K562 (cell line): ENCODE measurements around the gene PABPC1L2A. TPM values are rescaled to one million over a fixed set of nuclear protein-coding genes. Genes with fewer than 3 reads are reported as not detected.

Experiments used
- ATAC-seq: fragments of 200-7000 bp; cut with Tn5 transposase; 3 replicates; pipeline ENCODE4 v1.9.1; 2020; ENCODE audit warnings: moderate library complexity
- BruUV-seq: library from RNA; stranded (reverse); fragments of 400-500 nt; replicated peaks from 2 replicates; lab custom pipeline; 2021; lab: Mats Ljungman, UMichigan
- CTCF ChIA-PET: fragments of 300-600 bp; formaldehyde crosslinking; extraction: SDS; loops from one replicate; lab custom pipeline; 2021; ENCODE audit warnings: low intra/inter-chr PET ratio; lab: Yijun Ruan, JAX
- POLR2A ChIA-PET: fragments of 300-600, 350-650 bp; sonication (Branson Sonifier 250); formaldehyde crosslinking; extraction: SDS; loops from one replicate; lab custom pipeline; 2021; ENCODE audit warnings: antibody characterized with exemption, inconsistent platforms; lab: Yijun Ruan, JAX
- DNase-seq, 4 experiments: peaks; one replicate each; pipeline versions ENCODE4 v3.0.0 to v3.0.0-alpha.2; 2011 to 2018; ENCODE audit warnings: low spot score in 3 of 4, mixed read lengths in 3 of 4; ENCODE audit errors: extremely low read depth in 1 of 4
- FAIRE-seq: peaks from 2 replicates; lab custom pipeline; 2011; peaks lifted over from hg19 to GRCh38; lab: Jason Lieb, UNC
- H2AFZ ChIP-seq: 2 replicates; pipeline ENCODE4 v1.6.0; 2011; ENCODE audit warnings: low read depth, low read length, control low read depth, inconsistent platforms
- H3K27ac ChIP-seq: fragments of 200-600 bp; 3 replicates; pipeline ENCODE4 v1.8.0; 2011; ENCODE audit warnings: low read depth, mild to moderate bottlenecking, control low read depth, inconsistent platforms, low read length, moderate library complexity, mixed read lengths; ENCODE audit errors: extremely low read depth
- H3K27me3 ChIP-seq, 2 experiments: fragments of 300-600 bp in 1 of 2; 2 replicates in 1 of 2; 3 replicates in 1 of 2; pipeline versions ENCODE4 v1.6.0 to v1.8.0; 2011; ENCODE audit warnings: inconsistent platforms in 2 of 2, low read length in 2 of 2, mild to moderate bottlenecking in 1 of 2, mixed read lengths in 1 of 2, moderate library complexity in 1 of 2; ENCODE audit not compliant: control insufficient read depth in 2 of 2, insufficient read depth in 2 of 2
- H3K36me3 ChIP-seq: fragments of 300-600 bp; 3 replicates; pipeline ENCODE4 v1.8.0; 2011; ENCODE audit warnings: mild to moderate bottlenecking, low read length, inconsistent platforms; ENCODE audit not compliant: control insufficient read depth, insufficient read depth
- H3K4me1 ChIP-seq, 2 experiments: fragments of 200-600 bp in 1 of 2; replicated peaks in 1 of 2; 2 replicates in 1 of 2; 3 replicates in 1 of 2; pipeline versions ENCODE4 v1.5.1 to v1.8.0; 2011; ENCODE audit warnings: inconsistent platforms in 2 of 2, low read length in 2 of 2, mild to moderate bottlenecking in 1 of 2, mixed read lengths in 1 of 2, moderate library complexity in 1 of 2; ENCODE audit not compliant: control insufficient read depth in 2 of 2, insufficient read depth in 2 of 2
- H3K4me2 ChIP-seq: 2 replicates; pipeline ENCODE4 v1.6.1; 2011; ENCODE audit warnings: low read length, control low read depth, inconsistent platforms, mixed read lengths; ENCODE audit not compliant: insufficient read depth
- H3K4me3 ChIP-seq: fragments of 200-600 bp; sonication (generic), shearing (Covaris generic); 2 replicates; pipeline ENCODE4 v1.5.1; 2016; ENCODE audit warnings: control low read depth, inconsistent platforms
- H3K79me2 ChIP-seq: fragments of 200-600 bp; 3 replicates; pipeline ENCODE4 v1.8.0; 2011; ENCODE audit warnings: low read length, inconsistent platforms; ENCODE audit not compliant: control insufficient read depth, insufficient read depth
- H3K9ac ChIP-seq, 2 experiments: 2 replicates each; pipeline versions ENCODE4 v1.6.0 to v1.6.1; 2011; ENCODE audit warnings: low read depth in 2 of 2, low read length in 2 of 2, control low read depth in 1 of 2, inconsistent platforms in 1 of 2, mild to moderate bottlenecking in 1 of 2, mixed read lengths in 1 of 2; ENCODE audit not compliant: insufficient read depth in 1 of 2
- H3K9me1 ChIP-seq: one replicate; pipeline ENCODE4 v1.6.0; 2011; ENCODE audit warnings: inconsistent platforms, mild to moderate bottlenecking, low read length, moderate library complexity; ENCODE audit not compliant: control insufficient read depth, insufficient read depth
- H3K9me3 ChIP-seq: replicated peaks from 2 replicates; pipeline ENCODE4 v1.5.1; 2011; ENCODE audit warnings: low read depth, low read length, inconsistent platforms; ENCODE audit not compliant: control insufficient read depth, insufficient read depth
- H4K20me1 ChIP-seq: replicated peaks from 2 replicates; pipeline ENCODE4 v1.6.1; 2011; ENCODE audit warnings: low read length, inconsistent platforms, mixed read lengths; ENCODE audit not compliant: control insufficient read depth, insufficient read depth
- CCNT2 ChIP-seq: IDR thresholded peaks from 2 replicates; pipeline ENCODE4 v1.6.1; 2011; ENCODE audit warnings: borderline replicate concordance, low read depth, mild to moderate bottlenecking, moderate library complexity, mixed read lengths, low read length; ENCODE audit not compliant: insufficient read length; ENCODE audit errors: extremely low read depth
- GTF2E2 ChIP-seq: fragments of 200-800 bp; sonication (Bioruptor generic); IDR thresholded peaks from 2 replicates; pipeline ENCODE4 v1.6.1; 2016; ENCODE audit warnings: missing genetic modification characterization, missing compliant biosample characterization
- KDM5B ChIP-seq: fragments of 200-600 bp; sonication (generic); IDR thresholded peaks from 2 replicates; pipeline ENCODE4 v1.6.1; 2012; ENCODE audit warnings: low read depth, mild to moderate bottlenecking, moderate library complexity, low read length, control low read depth, inconsistent platforms; ENCODE audit not compliant: insufficient replicate concordance
- LARP7 ChIP-seq: fragments of 450-650 bp; IDR thresholded peaks from 2 replicates; pipeline ENCODE4 v1.6.1; 2016
- MEF2D ChIP-seq: conservative IDR thresholded peaks from 2 replicates; pipeline ENCODE4 v1.6.1; 2016; ENCODE audit warnings: low read depth, missing genetic modification characterization, missing compliant biosample characterization
- MTA2 ChIP-seq: fragments of 450-650 bp; IDR thresholded peaks from 2 replicates; pipeline ENCODE4 v1.6.1; 2016; ENCODE audit warnings: low read depth
- MTA3 ChIP-seq: fragments of 450-650 bp; formaldehyde crosslinking; IDR thresholded peaks from 2 replicates; pipeline ENCODE4 v1.6.1; 2017; ENCODE audit warnings: mild to moderate bottlenecking, borderline replicate concordance
- SNRNP70 ChIP-seq: fragments of 200-400 bp; formaldehyde crosslinking; optimal IDR thresholded peaks from 2 replicates; pipeline ENCODE3; 2017; ENCODE audit warnings: low read depth, low read length
- TSC22D4 ChIP-seq: fragments of 450-650 bp; IDR thresholded peaks from 2 replicates; pipeline ENCODE4 v1.6.1; 2016; ENCODE audit warnings: missing genetic modification characterization, missing biosample characterization, control low read depth
- ZFP1 ChIP-seq: fragments of 450-650 bp; formaldehyde crosslinking; IDR thresholded peaks from 2 replicates; pipeline ENCODE4 v1.4.0; 2020; ENCODE audit warnings: mild to moderate bottlenecking, mixed read lengths
- ZFP30 ChIP-seq: fragments of 250-450 bp; sonication (Bioruptor Pico); IDR thresholded peaks from 2 replicates; pipeline ENCODE4 v1.8.0; 2022; ENCODE audit warnings: moderate library complexity, mild to moderate bottlenecking, inconsistent platforms, borderline replicate concordance
- ZNF143 ChIP-seq: sonication (generic); formaldehyde crosslinking; IDR thresholded peaks from 2 replicates; pipeline ENCODE4 v1.9.0; 2022; ENCODE audit warnings: mild to moderate bottlenecking, missing genetic modification reagents
- ZNF408 ChIP-seq: fragments of 250-450 bp; sonication (Bioruptor Pico); IDR thresholded peaks from 2 replicates; pipeline ENCODE4 v1.4.0; 2020; ENCODE audit warnings: low read depth, mild to moderate bottlenecking, moderate library complexity
- ZNF668 ChIP-seq: fragments of 250-450 bp; sonication (Bioruptor Pico); IDR thresholded peaks from 2 replicates; pipeline ENCODE4 v1.8.0; 2022; ENCODE audit warnings: mild to moderate bottlenecking, inconsistent platforms
- WGBS: fragments of 100-300 bp; shearing (Covaris generic); methylation state at CpG from one replicate; pipeline ENCODE4 v1.1.6; 2016; ENCODE audit warnings: low coverage, mixed read lengths; ENCODE audit not compliant: insufficient coverage; ENCODE audit errors: missing lambda C conversion rate; 5-methylcytosine and 5-hydroxymethylcytosine counted together
- in situ Hi-C: fragments of 300-500 bp; cut with MboI; formaldehyde crosslinking; loops from 4 replicates; pipeline ENCODE4 v1.15.0; 2018; ENCODE audit warnings: inconsistent platforms, mixed read lengths
- intact Hi-C: fragments of 100-400 bp; cut with micrococcal nuclease; formaldehyde crosslinking; loops from 2 replicates; pipeline ENCODE4 v1.14.2; 2022
- polyA plus RNA-seq, 8 experiments: library from polyadenylated mRNA; depleted of rRNA in 4 of 8; stranded (reverse) in 5 of 8; unstranded in 3 of 8; fragments of >200 nt; fragmentation: Nextera tagmentation in 2 of 8; fragmentation: Illumina TruSeq in 1 of 8; extraction: Ambion mirVana in 2 of 8; extraction: Trizol in 1 of 8; gene quantifications; 2 replicates each; pipeline versions ENCODE4 v1.2.1 to v1.2.3, GENCODE V29; 2011 to 2014; ENCODE audit warnings: inconsistent platforms in 1 of 8, missing spikeins in 1 of 8
- total RNA-seq, 7 experiments: library from RNA; depleted of rRNA in 6 of 7; stranded (reverse); fragments of >200 nt in 6 of 7; fragmentation: Illumina TruSeq in 2 of 7; extraction: Trizol in 2 of 7; gene quantifications; 2 replicates each; pipeline versions ENCODE4 v1.2.1 to v1.2.3, GENCODE V29; 2011 to 2021; ENCODE audit warnings: low replicate concordance in 1 of 7
- TF ChIP-seq, protein P1 (sequence below): fragments of 450-650 bp; IDR thresholded peaks from 2 replicates; pipeline ENCODE4 v1.6.1; 2016
- TF ChIP-seq, protein P2 (sequence below), 2 experiments: IDR thresholded peaks in 1 of 2; conservative IDR thresholded peaks in 1 of 2; 2 replicates each; pipeline ENCODE4 v1.6.1; 2016; ENCODE audit warnings: low read depth in 2 of 2, mild to moderate bottlenecking in 1 of 2, missing compliant biosample characterization in 1 of 2, missing genetic modification characterization in 1 of 2, moderate library complexity in 1 of 2
- TF ChIP-seq, protein P3 (sequence below): fragments of 450-650 bp; IDR thresholded peaks from 2 replicates; pipeline ENCODE4 v1.7.0; 2016; ENCODE audit warnings: borderline replicate concordance

PABPC1L2A gene
- total and polyA plus RNA-seq, 9 of the 15 experiments (the other 6 are each of a cell fraction or from before 2014, with no cell fraction given), result not detected

DNA sequence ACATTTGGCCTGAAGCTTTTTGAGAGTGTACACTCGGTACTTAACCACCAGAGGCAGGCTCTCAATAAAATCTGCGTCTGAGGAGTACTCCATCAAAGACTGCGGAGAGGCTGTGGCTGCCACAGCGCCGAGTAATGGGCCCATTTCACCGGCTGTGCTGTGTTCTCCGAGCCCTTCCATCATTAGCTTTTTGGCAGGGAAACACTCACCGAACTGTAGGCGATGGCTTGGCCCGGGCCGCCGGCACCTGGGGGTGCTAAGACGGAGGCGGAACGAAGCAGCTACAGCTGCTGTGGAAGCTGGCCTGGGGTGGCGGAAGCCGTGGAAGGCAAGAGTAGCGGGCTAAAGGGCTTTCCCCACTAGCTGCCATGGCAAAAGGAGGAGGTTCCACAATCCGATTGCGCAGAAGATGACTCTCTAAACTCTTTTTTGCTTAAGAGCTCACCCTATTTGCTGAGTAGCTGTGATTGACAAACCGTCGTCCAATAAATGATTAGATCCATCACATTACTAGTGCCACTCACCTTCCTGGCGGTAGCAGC lies 48.5 kb upstream of the PABPC1L2A start:
- FAIRE-seq (no peak), DNase-seq (no peak)

More for the DNA sequence above, 48.5 kb upstream of the PABPC1L2A start:
- no peaks in the 10 kb centered on the region for H4K20me1 ChIP-seq
- H3K36me3 ChIP-seq, result no peaks in the 10 kb centered on the region
- no peaks in the 10 kb centered on the region for H3K9me1 ChIP-seq
- WGBS, result 7% methylated on average over 18 of the region's 23 CpGs
- POLR2A ChIA-PET, result no interaction called here
- H3K4me2 ChIP-seq, result no peak overlapping the region
- no peak overlapping the region for H3K4me3 ChIP-seq
- H3K4me1 ChIP-seq, result no peaks in the 10 kb centered on the region
- in situ Hi-C loops, result no loop called here
- H3K79me2 ChIP-seq, result no peaks in the 10 kb centered on the region
- H3K9me3 ChIP-seq, result no peaks in the 10 kb centered on the region
- TF ChIP-seq, protein P1, sequence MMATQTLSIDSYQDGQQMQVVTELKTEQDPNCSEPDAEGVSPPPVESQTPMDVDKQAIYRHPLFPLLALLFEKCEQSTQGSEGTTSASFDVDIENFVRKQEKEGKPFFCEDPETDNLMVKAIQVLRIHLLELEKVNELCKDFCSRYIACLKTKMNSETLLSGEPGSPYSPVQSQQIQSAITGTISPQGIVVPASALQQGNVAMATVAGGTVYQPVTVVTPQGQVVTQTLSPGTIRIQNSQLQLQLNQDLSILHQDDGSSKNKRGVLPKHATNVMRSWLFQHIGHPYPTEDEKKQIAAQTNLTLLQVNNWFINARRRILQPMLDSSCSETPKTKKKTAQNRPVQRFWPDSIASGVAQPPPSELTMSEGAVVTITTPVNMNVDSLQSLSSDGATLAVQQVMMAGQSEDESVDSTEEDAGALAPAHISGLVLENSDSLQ, result peak; percentile 50
- TF ChIP-seq TSC22D4 (tag) (no peak), MEF2D (tag) (no peak), ZFP30 (CRISPR knock-in tag) (no peak), ZNF143 (no peak), GTF2E2 (tag) (no peak), ZNF408 (CRISPR knock-in tag) (no peak), LARP7 (no peak), SNRNP70 (no peak), MTA2 (no peak), ZFP1 (CRISPR knock-in tag) (no peak), MTA3 (no peak), CCNT2 (no peak), ZNF668 (CRISPR knock-in tag) (no peak), KDM5B (no peak)
- TF ChIP-seq, protein P2, sequence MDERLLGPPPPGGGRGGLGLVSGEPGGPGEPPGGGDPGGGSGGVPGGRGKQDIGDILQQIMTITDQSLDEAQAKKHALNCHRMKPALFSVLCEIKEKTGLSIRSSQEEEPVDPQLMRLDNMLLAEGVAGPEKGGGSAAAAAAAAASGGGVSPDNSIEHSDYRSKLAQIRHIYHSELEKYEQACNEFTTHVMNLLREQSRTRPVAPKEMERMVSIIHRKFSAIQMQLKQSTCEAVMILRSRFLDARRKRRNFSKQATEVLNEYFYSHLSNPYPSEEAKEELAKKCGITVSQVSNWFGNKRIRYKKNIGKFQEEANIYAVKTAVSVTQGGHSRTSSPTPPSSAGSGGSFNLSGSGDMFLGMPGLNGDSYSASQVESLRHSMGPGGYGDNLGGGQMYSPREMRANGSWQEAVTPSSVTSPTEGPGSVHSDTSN (CRISPR knock-in tag; IDR thresholded peaks at IDR 0.05; ENCODE audit: low read depth), result no peak
- TF ChIP-seq, protein P2 (tag; conservative IDR thresholded peaks at IDR 0.05; ENCODE audit: low read depth), result peak; percentile 39
- TF ChIP-seq, protein P3, sequence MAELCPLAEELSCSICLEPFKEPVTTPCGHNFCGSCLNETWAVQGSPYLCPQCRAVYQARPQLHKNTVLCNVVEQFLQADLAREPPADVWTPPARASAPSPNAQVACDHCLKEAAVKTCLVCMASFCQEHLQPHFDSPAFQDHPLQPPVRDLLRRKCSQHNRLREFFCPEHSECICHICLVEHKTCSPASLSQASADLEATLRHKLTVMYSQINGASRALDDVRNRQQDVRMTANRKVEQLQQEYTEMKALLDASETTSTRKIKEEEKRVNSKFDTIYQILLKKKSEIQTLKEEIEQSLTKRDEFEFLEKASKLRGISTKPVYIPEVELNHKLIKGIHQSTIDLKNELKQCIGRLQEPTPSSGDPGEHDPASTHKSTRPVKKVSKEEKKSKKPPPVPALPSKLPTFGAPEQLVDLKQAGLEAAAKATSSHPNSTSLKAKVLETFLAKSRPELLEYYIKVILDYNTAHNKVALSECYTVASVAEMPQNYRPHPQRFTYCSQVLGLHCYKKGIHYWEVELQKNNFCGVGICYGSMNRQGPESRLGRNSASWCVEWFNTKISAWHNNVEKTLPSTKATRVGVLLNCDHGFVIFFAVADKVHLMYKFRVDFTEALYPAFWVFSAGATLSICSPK, result no peak
- BruUV-seq, result no TSS peak
- H3K9ac ChIP-seq, result no peak overlapping the region
- CTCF ChIA-PET, result no interaction called here
- no peak overlapping the region for H3K27ac ChIP-seq
- no peaks in the 10 kb centered on the region for H3K27me3 ChIP-seq
- no peak overlapping the region for H2AFZ ChIP-seq
- peak; percentile 42; the same call in 2 of the 3 replicates for ATAC-seq
- intact Hi-C loops, result no loop called here
